SH-SY5Y (cell line): ENCODE measurements around the gene PKD2L1.

Experiments
- GATA2 ChIP-seq: IDR thresholded peaks from 2 replicates; pipeline ENCODE4 v1.6.1; 2011; ENCODE audit warnings: mild to moderate bottlenecking, low read depth, low read length
- GATA3 ChIP-seq: IDR thresholded peaks from 2 replicates; pipeline ENCODE4 v1.6.1; 2011; ENCODE audit warnings: low read depth, mild to moderate bottlenecking, low read length, moderate library complexity

DNA sequence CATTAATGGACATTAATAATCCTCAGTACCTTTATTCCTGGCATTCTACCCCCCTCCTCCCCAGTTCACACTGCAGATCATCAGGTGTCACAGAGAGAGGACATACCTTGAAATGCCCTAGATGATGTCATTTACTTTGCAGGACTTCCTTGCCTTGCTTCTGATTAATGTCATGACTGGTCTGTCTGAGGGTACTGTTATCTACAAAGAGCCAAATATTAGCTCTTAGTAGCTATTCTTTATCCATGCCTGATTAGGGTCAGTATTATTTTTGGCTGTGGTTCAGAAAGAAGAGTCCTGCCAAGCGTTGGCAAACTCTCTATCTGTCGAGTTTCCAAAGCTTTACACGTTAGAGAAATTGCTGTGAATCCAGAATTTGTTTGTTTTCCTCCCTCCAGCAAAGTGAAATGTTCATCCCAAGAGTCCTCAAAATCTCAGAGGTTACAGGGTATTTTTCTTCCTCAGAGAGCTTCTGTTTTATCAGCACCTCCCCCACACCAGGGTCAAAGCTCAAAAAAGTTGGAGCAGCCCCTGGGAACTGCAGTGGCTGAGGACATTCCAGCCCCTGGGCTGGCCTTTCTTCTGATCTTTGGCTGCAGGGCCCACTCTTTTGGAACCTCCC is 29.6 kb upstream of the PKD2L1 start:
- TF ChIP-seq GATA3 (no peak), GATA2 (no peak)
